ENCODE results near the gene TRPM3.

The TRPM3 gene

GRCh38 chr9:70917277-70917676, 204.1 kb downstream of the TRPM3 start:
- TF ChIP-seq CTCF (IDR thresholded peaks at IDR 0.05; ENCODE audit: low read depth, low read length): no peak

GRCh38 chr9:70911791-70912190, 209.6 kb downstream of the TRPM3 start:
- no peak for DNase-seq (ENCODE audit: extremely low read depth, low read depth)
- TF ChIP-seq CTCF (IDR thresholded peaks at IDR 0.05; ENCODE audit: low read depth, low read length): no peak

More at GRCh38 chr9:70917277-70917676, 204.1 kb downstream of the TRPM3 start:
- no peak for DNase-seq (ENCODE audit: extremely low read depth, low read depth)

- no peak for DNase-seq (ENCODE audit: extremely low read depth, low read depth)
- no peak for TF ChIP-seq CTCF (IDR thresholded peaks at IDR 0.05; ENCODE audit: low read depth, low read length)
Measured at GRCh38 chr9:70910598-70910997, 210.8 kb downstream of the TRPM3 start.

GRCh38 chr9:70902692-70903131, 218.7 kb downstream of the TRPM3 start:
- no peak for TF ChIP-seq CTCF (IDR thresholded peaks at IDR 0.05; ENCODE audit: low read depth, low read length)

GRCh38 chr9:70902171-70902570, 219.2 kb downstream of the TRPM3 start:
- no peak for DNase-seq (ENCODE audit: extremely low read depth, low read depth)

More at GRCh38 chr9:70902692-70903131, 218.7 kb downstream of the TRPM3 start:
- DNase-seq (ENCODE audit: extremely low read depth, low read depth): peak; percentile 79

GRCh38 chr9:70901746-70902145, 219.7 kb downstream of the TRPM3 start:
- no peak for TF ChIP-seq CTCF (IDR thresholded peaks at IDR 0.05; ENCODE audit: low read depth, low read length)
- DNase-seq (ENCODE audit: extremely low read depth, low read depth): no peak

More at GRCh38 chr9:70902171-70902570, 219.2 kb downstream of the TRPM3 start:
- TF ChIP-seq CTCF (IDR thresholded peaks at IDR 0.05; ENCODE audit: low read depth, low read length): no peak

GRCh38 chr9:70901013-70901412, 220.4 kb downstream of the TRPM3 start:
- no peak for DNase-seq (ENCODE audit: extremely low read depth, low read depth)
- TF ChIP-seq CTCF (IDR thresholded peaks at IDR 0.05; ENCODE audit: low read depth, low read length): no peak
